Astrocyte of the spinal cord (primary cell): ENCODE measurements around the gene BEND5.

Experiments used
- DNase-seq: peaks from one replicate; pipeline ENCODE4 v3.0.0; 2011; ENCODE audit warnings: low read depth, low spot score
- H3K4me3 ChIP-seq: 2 replicates; pipeline ENCODE4 v1.5.1; 2011; ENCODE audit warnings: low read depth, mild to moderate bottlenecking, low read length, moderate library complexity
- in situ Hi-C: cut with HindIII; loops from 2 replicates; pipeline ENCODE4 v1.10.0; 2017; ENCODE audit warnings: low sequenced_read_pairs
- TF ChIP-seq, protein P1 (sequence below): IDR thresholded peaks from 2 replicates; pipeline ENCODE4 v1.5.1; 2012; ENCODE audit warnings: low read depth, mild to moderate bottlenecking, low read length, inconsistent platforms

The BEND5 gene

DNA sequence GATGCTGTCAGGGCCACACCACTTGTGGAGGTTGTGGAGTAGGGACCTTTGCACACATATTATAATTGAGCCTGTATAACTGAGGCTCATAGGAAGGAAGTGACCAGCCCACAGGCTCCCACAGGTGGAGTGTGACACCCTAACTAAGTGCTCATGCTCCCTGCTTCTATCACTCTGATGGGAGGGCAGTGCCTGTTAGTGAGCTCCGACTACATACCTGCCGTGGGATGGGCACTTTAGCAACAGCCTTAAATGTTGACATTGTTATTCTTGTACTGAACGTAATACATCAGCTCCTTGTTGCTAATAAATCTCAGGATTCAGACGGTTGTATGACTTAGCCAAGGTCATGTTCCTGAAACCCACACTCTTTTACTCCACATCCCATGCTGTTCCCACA lies 58.0 kb downstream of the BEND5 start:
- no peak for DNase-seq
- in situ Hi-C loops, result no loop called here
- TF ChIP-seq, protein P1, sequence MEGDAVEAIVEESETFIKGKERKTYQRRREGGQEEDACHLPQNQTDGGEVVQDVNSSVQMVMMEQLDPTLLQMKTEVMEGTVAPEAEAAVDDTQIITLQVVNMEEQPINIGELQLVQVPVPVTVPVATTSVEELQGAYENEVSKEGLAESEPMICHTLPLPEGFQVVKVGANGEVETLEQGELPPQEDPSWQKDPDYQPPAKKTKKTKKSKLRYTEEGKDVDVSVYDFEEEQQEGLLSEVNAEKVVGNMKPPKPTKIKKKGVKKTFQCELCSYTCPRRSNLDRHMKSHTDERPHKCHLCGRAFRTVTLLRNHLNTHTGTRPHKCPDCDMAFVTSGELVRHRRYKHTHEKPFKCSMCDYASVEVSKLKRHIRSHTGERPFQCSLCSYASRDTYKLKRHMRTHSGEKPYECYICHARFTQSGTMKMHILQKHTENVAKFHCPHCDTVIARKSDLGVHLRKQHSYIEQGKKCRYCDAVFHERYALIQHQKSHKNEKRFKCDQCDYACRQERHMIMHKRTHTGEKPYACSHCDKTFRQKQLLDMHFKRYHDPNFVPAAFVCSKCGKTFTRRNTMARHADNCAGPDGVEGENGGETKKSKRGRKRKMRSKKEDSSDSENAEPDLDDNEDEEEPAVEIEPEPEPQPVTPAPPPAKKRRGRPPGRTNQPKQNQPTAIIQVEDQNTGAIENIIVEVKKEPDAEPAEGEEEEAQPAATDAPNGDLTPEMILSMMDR, result no peak
- H3K4me3 ChIP-seq, result no peak overlapping the region

DNA sequence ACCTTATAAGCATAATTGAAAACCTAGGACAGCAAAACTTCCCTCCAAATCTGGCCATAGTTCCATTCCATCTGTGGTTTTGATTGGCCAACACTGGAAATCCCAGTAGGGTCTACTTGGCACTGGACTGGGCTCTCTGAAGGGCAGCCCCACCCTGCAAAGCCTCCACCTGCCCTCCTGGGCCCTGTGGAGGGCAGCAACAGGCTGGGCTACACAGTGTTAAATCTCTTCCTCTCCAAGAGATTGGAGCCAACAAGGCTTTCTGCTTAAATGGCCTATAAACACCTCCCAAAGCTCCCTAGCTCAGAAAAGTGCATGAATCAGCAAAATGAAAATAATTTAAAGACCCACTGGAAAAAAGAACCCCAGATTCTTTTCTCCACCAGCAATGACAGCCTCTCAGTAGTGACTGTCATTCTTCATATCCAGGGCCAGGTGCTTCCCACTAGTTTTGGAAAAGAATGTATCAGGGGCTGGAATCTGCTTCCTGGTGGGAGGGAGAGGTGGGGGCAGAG lies 58.5 kb downstream of the BEND5 start:
- no peak for DNase-seq
- TF ChIP-seq, protein P1, result no peak
- H3K4me3 ChIP-seq, result no peak overlapping the region
- in situ Hi-C loops, result no loop called here

DNA sequence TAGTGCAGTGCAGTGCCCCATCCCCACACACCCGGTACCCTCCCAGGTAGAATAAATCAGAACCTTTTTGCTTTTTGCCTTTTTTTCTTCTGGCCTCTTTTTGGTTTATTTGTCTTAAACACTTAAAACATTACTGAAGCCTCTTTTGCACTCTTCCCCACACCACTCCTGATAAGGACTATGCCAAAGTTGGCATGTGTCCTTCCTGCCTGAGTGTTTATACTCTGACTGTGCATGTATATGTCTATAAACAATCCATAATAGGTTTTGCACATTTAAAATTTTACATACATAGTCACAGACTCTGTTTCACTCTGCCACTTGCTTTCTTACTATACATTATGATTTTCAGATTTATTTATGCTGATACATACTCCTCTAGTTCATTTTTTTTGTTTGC lies 59.6 kb downstream of the BEND5 start:
- in situ Hi-C loops, result no loop called here
- DNase-seq, result no peak
- no peak overlapping the region for H3K4me3 ChIP-seq
- TF ChIP-seq, protein P1, result no peak

DNA sequence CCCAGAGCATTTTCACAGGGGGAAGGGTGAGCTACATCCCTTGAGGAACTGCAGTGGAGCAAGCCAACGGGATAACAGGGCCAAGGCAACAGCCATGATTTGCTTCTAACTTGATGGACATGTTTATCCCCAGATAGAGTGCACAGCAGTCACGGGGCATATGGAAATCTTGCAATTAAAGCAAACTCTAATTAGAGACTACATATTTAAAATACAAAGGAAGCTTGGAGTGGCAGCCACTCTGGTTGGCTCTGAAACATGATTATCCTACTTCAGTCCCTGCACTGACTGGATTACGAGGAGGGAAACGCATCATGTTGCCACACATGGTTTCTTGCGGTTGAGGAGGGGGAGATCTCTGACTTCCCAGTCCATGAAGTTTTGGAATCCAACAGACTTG lies 60.8 kb downstream of the BEND5 start:
- TF ChIP-seq, protein P1, result no peak
- H3K4me3 ChIP-seq, result no peak overlapping the region
- in situ Hi-C loops, result no loop called here

DNA sequence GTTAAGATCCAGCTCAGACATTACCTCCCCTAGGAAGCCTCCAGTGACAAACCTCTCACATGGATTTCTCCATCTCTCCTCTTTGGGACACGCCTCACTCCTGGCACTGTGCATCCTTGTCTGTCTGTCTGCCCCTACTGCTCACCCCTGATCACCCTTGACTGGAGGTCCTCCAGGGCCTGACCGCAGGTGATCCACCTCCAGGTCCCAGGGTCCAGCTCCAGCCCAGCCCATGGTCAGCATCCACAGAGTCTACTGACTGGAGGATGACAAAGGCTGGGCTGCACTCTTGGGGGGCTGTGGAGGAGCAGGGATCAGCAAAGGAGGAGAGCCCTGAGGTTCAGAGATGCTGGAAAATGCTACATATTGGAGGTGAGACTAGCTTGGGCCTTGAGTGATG lies 65.8 kb downstream of the BEND5 start:
- TF ChIP-seq, protein P1, result no peak
- H3K4me3 ChIP-seq, result no peak overlapping the region
- no peak for DNase-seq
- in situ Hi-C loops, result no loop called here

More for the DNA sequence above, 60.8 kb downstream of the BEND5 start:
- DNase-seq, result no peak

DNA sequence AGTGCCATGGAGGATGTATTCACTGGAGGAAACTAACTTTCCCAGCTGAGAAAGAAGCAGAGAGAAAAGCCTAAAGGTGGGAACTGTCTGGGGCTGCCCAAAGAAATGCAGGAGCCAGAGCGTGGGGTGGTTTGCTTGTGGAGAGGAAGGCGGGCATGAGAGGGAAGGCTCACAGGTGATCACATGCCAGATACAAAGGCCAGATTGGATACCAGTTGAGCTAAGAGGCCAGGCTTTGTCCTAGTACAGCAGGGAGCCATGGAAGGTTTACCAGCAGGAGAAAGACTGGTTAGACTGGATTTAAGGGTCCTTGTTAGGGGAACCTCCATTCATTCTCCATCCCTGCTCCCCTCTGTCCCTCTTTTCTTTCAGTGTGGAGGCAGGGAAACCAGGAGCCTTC lies 66.4 kb downstream of the BEND5 start:
- TF ChIP-seq, protein P1, result no peak

DNA sequence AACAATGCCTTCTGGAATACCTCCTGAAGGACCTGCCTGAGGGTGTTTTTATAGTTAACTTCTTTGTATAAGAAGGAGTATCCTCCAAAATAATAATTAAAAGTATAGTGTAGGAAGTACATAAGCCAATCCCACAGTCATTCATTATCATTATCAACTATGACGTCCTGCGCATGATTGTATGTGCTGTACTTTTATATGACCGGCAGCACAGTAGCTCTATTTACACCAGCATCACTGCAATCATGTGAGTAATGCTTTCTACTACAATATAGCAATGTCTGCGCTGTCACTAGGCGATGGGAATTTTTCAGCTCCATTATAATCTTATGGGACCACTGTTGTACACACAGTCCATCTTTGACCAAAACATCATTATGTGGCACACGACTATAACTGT lies 72.0 kb downstream of the BEND5 start:
- TF ChIP-seq, protein P1, result no peak
- no peak for DNase-seq
- in situ Hi-C loops, result no loop called here
- no peak overlapping the region for H3K4me3 ChIP-seq

More for the DNA sequence above, 66.4 kb downstream of the BEND5 start:
- no peak overlapping the region for H3K4me3 ChIP-seq
- in situ Hi-C loops, result no loop called here
- DNase-seq, result no peak
